Measurements from ENCODE around the gene TRPM1.

The TRPM1 gene

DNA sequence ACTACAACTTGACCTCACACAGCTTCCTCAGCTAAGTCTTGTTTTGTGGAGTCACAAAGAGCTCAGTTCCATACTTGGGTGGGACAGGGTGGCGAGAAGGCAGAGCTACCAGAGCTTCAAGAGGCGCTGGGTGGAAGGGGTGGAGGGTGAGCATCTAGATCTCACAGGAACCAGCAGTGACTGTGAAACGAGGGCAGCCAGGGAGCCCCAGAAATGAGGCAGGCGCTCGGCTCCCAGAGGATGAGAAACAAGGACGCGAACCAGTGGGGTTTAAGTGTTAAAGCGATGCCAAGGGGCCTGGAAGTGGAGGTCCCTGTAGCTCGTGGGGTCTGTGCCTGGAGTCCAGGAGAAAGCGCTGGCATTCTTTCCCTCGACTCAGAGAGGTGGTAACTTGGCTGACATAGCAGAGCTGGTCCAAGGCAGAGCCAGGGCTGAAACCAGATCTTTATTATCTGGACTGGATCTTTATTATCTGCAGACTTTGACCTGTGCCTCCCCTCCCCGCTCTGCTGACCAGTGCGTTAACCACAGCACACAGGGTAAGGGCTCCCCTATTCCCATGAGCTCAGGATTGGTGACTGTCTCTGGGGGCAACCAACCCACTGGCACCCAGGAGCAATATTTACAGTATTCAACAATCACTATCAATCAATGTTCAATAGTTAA lies 26.2 kb upstream of the TRPM1 start:
- Histone ChIP-seq H3K79me2 (ENCODE audit: low read length) (no peaks in the 10 kb centered on the region), H3K27ac (ENCODE audit: low read length) (no peak overlapping the region), H3K9me3 (replicated peaks; ENCODE audit: insufficient read depth, low read length) (no peaks in the 10 kb centered on the region), H3K4me3 (ENCODE audit: low read length) (no peak overlapping the region), H4K20me1 (ENCODE audit: insufficient read depth, low read length) (no peaks in the 10 kb centered on the region), H3K4me2 (ENCODE audit: low read depth, low read length) (no peak overlapping the region), H2AFZ (ENCODE audit: low read length) (no peak overlapping the region), H3F3A (ENCODE audit: insufficient read depth, low read length) (no peaks in the 10 kb centered on the region), H3K4me1 (ENCODE audit: low read length) (peaks cover 13% of the 10 kb centered on the region), H3K27me3 (replicated peaks; ENCODE audit: insufficient read depth, low read length) (no peaks in the 10 kb centered on the region), H3K9me2 (replicated peaks; ENCODE audit: insufficient read depth, low read length) (no peaks in the 10 kb centered on the region), H3K36me3 (replicated peaks; ENCODE audit: insufficient read depth, low read length) (no peaks in the 10 kb centered on the region), H3K9ac (ENCODE audit: low read length) (no peak overlapping the region)
- no peak for DNase-seq
- TF ChIP-seq, protein P1, sequence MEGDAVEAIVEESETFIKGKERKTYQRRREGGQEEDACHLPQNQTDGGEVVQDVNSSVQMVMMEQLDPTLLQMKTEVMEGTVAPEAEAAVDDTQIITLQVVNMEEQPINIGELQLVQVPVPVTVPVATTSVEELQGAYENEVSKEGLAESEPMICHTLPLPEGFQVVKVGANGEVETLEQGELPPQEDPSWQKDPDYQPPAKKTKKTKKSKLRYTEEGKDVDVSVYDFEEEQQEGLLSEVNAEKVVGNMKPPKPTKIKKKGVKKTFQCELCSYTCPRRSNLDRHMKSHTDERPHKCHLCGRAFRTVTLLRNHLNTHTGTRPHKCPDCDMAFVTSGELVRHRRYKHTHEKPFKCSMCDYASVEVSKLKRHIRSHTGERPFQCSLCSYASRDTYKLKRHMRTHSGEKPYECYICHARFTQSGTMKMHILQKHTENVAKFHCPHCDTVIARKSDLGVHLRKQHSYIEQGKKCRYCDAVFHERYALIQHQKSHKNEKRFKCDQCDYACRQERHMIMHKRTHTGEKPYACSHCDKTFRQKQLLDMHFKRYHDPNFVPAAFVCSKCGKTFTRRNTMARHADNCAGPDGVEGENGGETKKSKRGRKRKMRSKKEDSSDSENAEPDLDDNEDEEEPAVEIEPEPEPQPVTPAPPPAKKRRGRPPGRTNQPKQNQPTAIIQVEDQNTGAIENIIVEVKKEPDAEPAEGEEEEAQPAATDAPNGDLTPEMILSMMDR (IDR thresholded peaks at IDR 0.05; ENCODE audit: low read length), result no peak
- no peak for TF ChIP-seq EZH2phosphoT487 (IDR thresholded peaks at IDR 0.05; ENCODE audit: low read length)

DNA sequence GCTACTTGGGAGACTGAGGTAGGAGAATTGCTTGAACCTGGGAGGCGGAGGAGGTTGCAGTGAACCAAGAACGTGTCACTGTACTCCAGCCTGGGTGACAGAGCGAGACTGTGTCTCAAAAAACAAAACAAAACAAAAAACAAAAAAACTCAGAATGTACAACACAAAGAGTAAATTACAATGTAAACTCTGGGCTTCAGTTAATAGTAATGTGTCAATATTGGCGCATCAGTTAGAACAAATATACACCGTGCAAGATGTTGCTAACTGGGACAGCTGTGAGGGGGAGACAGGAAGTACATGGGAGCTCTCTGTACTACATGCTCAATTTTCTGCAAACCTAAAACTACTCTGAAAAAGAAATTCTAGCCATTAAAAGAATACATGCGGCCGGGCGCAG lies 23.5 kb upstream of the TRPM1 start:
- no peaks in the 10 kb centered on the region for H3K36me3 ChIP-seq (replicated peaks; ENCODE audit: insufficient read depth, low read length)
- no peak overlapping the region for H3K4me3 ChIP-seq (ENCODE audit: low read length)
- H3K9ac ChIP-seq (ENCODE audit: low read length), result no peak overlapping the region
- no peaks in the 10 kb centered on the region for H3K9me2 ChIP-seq (replicated peaks; ENCODE audit: insufficient read depth, low read length)
- no peak overlapping the region for H3K4me2 ChIP-seq (ENCODE audit: low read depth, low read length)
- H4K20me1 ChIP-seq (ENCODE audit: insufficient read depth, low read length), result no peaks in the 10 kb centered on the region
- no peaks in the 10 kb centered on the region for H3K27me3 ChIP-seq (replicated peaks; ENCODE audit: insufficient read depth, low read length)
- no peak for TF ChIP-seq EZH2phosphoT487 (IDR thresholded peaks at IDR 0.05; ENCODE audit: low read length)
- TF ChIP-seq EZH2 (optimal IDR thresholded peaks at IDR 0.05; ENCODE audit: low read depth, low read length), result no peak
- TF ChIP-seq, protein P1 (IDR thresholded peaks at IDR 0.05; ENCODE audit: low read length), result no peak
- no peak overlapping the region for H3K27ac ChIP-seq (ENCODE audit: low read length)
- no peaks in the 10 kb centered on the region for H3F3A ChIP-seq (ENCODE audit: insufficient read depth, low read length)
- H3K79me2 ChIP-seq (ENCODE audit: low read length), result no peaks in the 10 kb centered on the region
- H3K4me1 ChIP-seq (ENCODE audit: low read length), result peaks cover 13% of the 10 kb centered on the region
- no peak overlapping the region for H2AFZ ChIP-seq (ENCODE audit: low read length)
- no peak for DNase-seq
- H3K9me3 ChIP-seq (replicated peaks; ENCODE audit: insufficient read depth, low read length), result no peaks in the 10 kb centered on the region

DNA sequence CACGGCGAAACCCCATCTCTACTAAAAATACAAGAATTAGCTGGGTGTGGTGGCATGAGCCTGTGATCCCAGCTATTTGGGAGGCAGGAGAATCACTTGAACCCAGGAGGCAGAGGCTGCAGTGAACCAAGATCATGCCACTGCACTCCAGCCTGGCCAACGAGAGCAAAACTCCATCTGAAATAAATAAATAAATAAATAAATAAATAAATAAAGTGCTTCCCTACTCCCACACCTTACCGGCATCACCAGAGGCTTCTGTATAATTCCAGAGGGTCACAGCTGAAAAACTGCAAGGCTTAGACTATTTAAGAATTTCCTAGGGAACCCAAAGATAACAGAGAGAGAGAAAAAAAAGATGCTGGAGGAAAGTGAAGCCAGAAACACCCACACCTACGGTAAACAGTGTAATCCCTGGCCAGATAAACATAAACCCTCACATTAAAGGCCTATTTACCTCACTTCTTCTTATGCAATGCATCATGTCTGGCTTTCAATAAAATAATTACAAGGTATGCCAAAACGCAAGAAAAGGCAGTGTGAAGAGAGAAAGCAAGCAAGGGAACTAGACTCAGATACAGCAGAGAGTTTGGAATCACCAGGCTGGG lies 15.0 kb upstream of the TRPM1 start:
- H3K9me2 ChIP-seq (replicated peaks; ENCODE audit: insufficient read depth, low read length), result no peaks in the 10 kb centered on the region
- H2AFZ ChIP-seq (ENCODE audit: low read length), result no peak overlapping the region
- H3K4me2 ChIP-seq (ENCODE audit: low read depth, low read length), result no peak overlapping the region
- H3K36me3 ChIP-seq (replicated peaks; ENCODE audit: insufficient read depth, low read length), result no peaks in the 10 kb centered on the region
- TF ChIP-seq EZH2phosphoT487 (IDR thresholded peaks at IDR 0.05; ENCODE audit: low read length) (no peak), EZH2 (optimal IDR thresholded peaks at IDR 0.05; ENCODE audit: low read depth, low read length) (no peak)
- DNase-seq, result no peak
- no peak overlapping the region for H3K4me3 ChIP-seq (ENCODE audit: low read length)
- H4K20me1 ChIP-seq (ENCODE audit: insufficient read depth, low read length), result no peaks in the 10 kb centered on the region
- no peaks in the 10 kb centered on the region for H3K79me2 ChIP-seq (ENCODE audit: low read length)
- no peak overlapping the region for H3K9ac ChIP-seq (ENCODE audit: low read length)
- no peak overlapping the region for H3K27ac ChIP-seq (ENCODE audit: low read length)
- no peaks in the 10 kb centered on the region for H3F3A ChIP-seq (ENCODE audit: insufficient read depth, low read length)
- no peaks in the 10 kb centered on the region for H3K4me1 ChIP-seq (ENCODE audit: low read length)
- no peaks in the 10 kb centered on the region for H3K27me3 ChIP-seq (replicated peaks; ENCODE audit: insufficient read depth, low read length)
- no peaks in the 10 kb centered on the region for H3K9me3 ChIP-seq (replicated peaks; ENCODE audit: insufficient read depth, low read length)

DNA sequence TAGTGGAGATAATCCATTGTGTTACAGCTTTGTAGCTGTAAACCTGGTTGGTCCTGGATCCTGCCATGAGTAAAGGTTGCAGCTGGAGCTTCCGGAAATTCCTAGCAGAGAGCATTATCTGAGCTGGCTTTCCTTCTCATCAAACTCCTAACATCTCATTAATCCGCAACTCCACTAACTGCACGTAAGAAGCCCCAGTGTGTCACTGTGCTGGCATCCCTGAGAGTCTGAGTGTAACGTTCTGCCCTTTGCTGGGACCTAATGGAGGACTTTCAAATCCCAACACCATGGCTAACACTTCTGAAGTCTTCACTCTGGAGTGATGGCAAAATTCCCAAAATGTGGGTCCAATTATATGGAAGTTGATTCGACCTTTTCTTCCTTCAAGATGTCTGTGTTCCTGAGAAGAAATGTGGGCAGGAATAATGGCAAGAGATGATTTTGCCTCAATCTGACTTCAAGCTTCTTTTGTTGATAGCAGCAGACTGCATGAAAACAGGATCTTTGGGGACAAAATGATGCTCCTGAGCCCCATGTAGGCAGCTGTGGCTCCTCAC lies 9.6 kb upstream of the TRPM1 start:
- H3K27ac ChIP-seq (ENCODE audit: low read length), result no peak overlapping the region
- no peaks in the 10 kb centered on the region for H3K9me2 ChIP-seq (replicated peaks; ENCODE audit: insufficient read depth, low read length)
- no peaks in the 10 kb centered on the region for H3F3A ChIP-seq (ENCODE audit: insufficient read depth, low read length)
- H3K9ac ChIP-seq (ENCODE audit: low read length), result no peak overlapping the region
- H3K9me3 ChIP-seq (replicated peaks; ENCODE audit: insufficient read depth, low read length), result no peaks in the 10 kb centered on the region
- H3K4me2 ChIP-seq (ENCODE audit: low read depth, low read length), result no peak overlapping the region
- no peak overlapping the region for H2AFZ ChIP-seq (ENCODE audit: low read length)
- no peaks in the 10 kb centered on the region for H4K20me1 ChIP-seq (ENCODE audit: insufficient read depth, low read length)
- no peaks in the 10 kb centered on the region for H3K79me2 ChIP-seq (ENCODE audit: low read length)
- H3K4me1 ChIP-seq (ENCODE audit: low read length), result no peaks in the 10 kb centered on the region; the same call in 1 of the 2 replicates
- TF ChIP-seq, protein P1 (IDR thresholded peaks at IDR 0.05; ENCODE audit: low read length), result no peak
- TF ChIP-seq EZH2phosphoT487 (IDR thresholded peaks at IDR 0.05; ENCODE audit: low read length), result no peak
- TF ChIP-seq EZH2 (optimal IDR thresholded peaks at IDR 0.05; ENCODE audit: low read depth, low read length), result no peak
- DNase-seq, result no peak
- H3K36me3 ChIP-seq (replicated peaks; ENCODE audit: insufficient read depth, low read length), result no peaks in the 10 kb centered on the region
- no peaks in the 10 kb centered on the region for H3K27me3 ChIP-seq (replicated peaks; ENCODE audit: insufficient read depth, low read length)
- H3K4me3 ChIP-seq (ENCODE audit: low read length), result no peak overlapping the region
